GM23338 (cell line): Measurements from ENCODE around the gene KCNAB1. TPM values are rescaled to one million over a fixed set of nuclear protein-coding genes. Genes with fewer than 3 reads are reported as not detected.

ENCODE experiments used
- ATAC-seq: fragments of 200-7000 bp; cut with Tn5 transposase; 3 replicates; pipeline ENCODE4 v1.9.1; 2020
- DNase-seq: peaks from one replicate; pipeline ENCODE4 v3.0.0-alpha.2; 2015; ENCODE audit warnings: low spot score
- H2AFZ ChIP-seq: fragments of 200-600 bp; sonication (generic); 2 replicates; pipeline ENCODE4 v1.8.0; 2016; ENCODE audit warnings: antibody characterized with exemption, mild to moderate bottlenecking, moderate library complexity
- H3F3A ChIP-seq: fragments of 200-600 bp; sonication (generic); replicated peaks from 2 replicates; pipeline ENCODE4 v1.8.0; 2017; ENCODE audit warnings: antibody characterized with exemption, mixed run types, low read depth
- H3K27ac ChIP-seq: fragments of 200-600 bp; sonication (generic); 2 replicates; pipeline ENCODE4 v1.6.1; 2016; ENCODE audit warnings: low read depth
- H3K27me3 ChIP-seq: fragments of 200-600 bp; sonication (generic); 2 replicates; pipeline ENCODE4 v1.8.0; 2016; ENCODE audit warnings: mild to moderate bottlenecking, mixed run types, moderate library complexity; ENCODE audit not compliant: insufficient read depth
- H3K36me3 ChIP-seq: fragments of 200-600 bp; sonication (generic); 2 replicates; pipeline ENCODE4 v1.8.0; 2016; ENCODE audit warnings: mild to moderate bottlenecking; ENCODE audit not compliant: insufficient read depth
- H3K4me1 ChIP-seq: fragments of 200-600 bp; sonication (generic); 2 replicates; pipeline ENCODE4 v1.8.0; 2016; ENCODE audit warnings: mild to moderate bottlenecking, moderate library complexity; ENCODE audit not compliant: insufficient read depth
- H3K4me2 ChIP-seq: fragments of 200-600 bp; sonication (generic); 2 replicates; pipeline ENCODE4 v1.7.1; 2017; ENCODE audit warnings: mixed run types
- H3K4me3 ChIP-seq: fragments of 200-600 bp; sonication (generic); 2 replicates; pipeline ENCODE4 v1.6.1; 2016; ENCODE audit warnings: mixed run types
- H3K79me2 ChIP-seq: fragments of 200-600 bp; sonication (generic); replicated peaks from 2 replicates; pipeline ENCODE4 v1.8.0; 2017; ENCODE audit warnings: mild to moderate bottlenecking; ENCODE audit not compliant: insufficient read depth
- H3K9me2 ChIP-seq: fragments of 200-600 bp; sonication (generic); 2 replicates; pipeline ENCODE4 v1.8.0; 2017; ENCODE audit not compliant: insufficient read depth
- H4K20me1 ChIP-seq: fragments of 200-600 bp; sonication (generic); replicated peaks from 2 replicates; pipeline ENCODE4 v1.8.0; 2017; ENCODE audit warnings: mild to moderate bottlenecking; ENCODE audit not compliant: insufficient read depth
- H3K27ac Mint-ChIP-seq: 2 replicates; pipeline ENCODE4 v1.8.0; 2020; ENCODE audit warnings: inconsistent platforms, mild to moderate bottlenecking, moderate library complexity, mixed read lengths
- H3K27me3 Mint-ChIP-seq: 3 replicates; pipeline ENCODE4 v1.8.0; 2022; ENCODE audit warnings: low read depth, mild to moderate bottlenecking, moderate library complexity, mixed read lengths, inconsistent platforms; ENCODE audit not compliant: insufficient read depth, poor library complexity
- H3K36me3 Mint-ChIP-seq: 3 replicates; pipeline ENCODE4 v1.8.0; 2021; ENCODE audit warnings: low read depth, mild to moderate bottlenecking, inconsistent platforms, moderate library complexity, mixed read lengths
- H3K4me1 Mint-ChIP-seq: 3 replicates; pipeline ENCODE4 v1.8.0; 2020; ENCODE audit warnings: mild to moderate bottlenecking, inconsistent platforms, mixed read lengths
- H3K4me3 Mint-ChIP-seq: 3 replicates; pipeline ENCODE4 v1.8.0; 2021; ENCODE audit warnings: moderate library complexity, mild to moderate bottlenecking, inconsistent platforms, mixed read lengths
- H3K9me3 Mint-ChIP-seq: 3 replicates; pipeline ENCODE4 v1.8.0; 2020; ENCODE audit warnings: moderate library complexity, mild to moderate bottlenecking, inconsistent platforms, mixed read lengths
- CREB1 ChIP-seq: fragments of 250-450 bp; sonication (Bioruptor Pico); IDR thresholded peaks from 2 replicates; pipeline ENCODE4 v1.5.0; 2020; ENCODE audit warnings: low read depth, mild to moderate bottlenecking, moderate library complexity
- CTCF ChIP-seq, 2 experiments: fragments of 200-600 bp in 1 of 2; sonication (generic) in 1 of 2; conservative IDR thresholded peaks; 2 replicates each; pipeline versions ENCODE4 v1.5.1 to v1.6.1; 2016 to 2017; ENCODE audit warnings: antibody characterized with exemption in 2 of 2, low read depth in 2 of 2, mild to moderate bottlenecking in 2 of 2, moderate library complexity in 1 of 2
- ETS1 ChIP-seq: IDR thresholded peaks from 2 replicates; pipeline ENCODE4 v1.6.1; 2016; ENCODE audit warnings: antibody characterized with exemption
- EZH2 ChIP-seq: fragments of 200-600 bp; sonication (generic); IDR thresholded peaks from one replicate; pipeline ENCODE4 v1.8.0; 2017; ENCODE audit warnings: antibody characterized with exemption, mild to moderate bottlenecking, low read depth; ENCODE audit not compliant: unreplicated experiment
- JUNB ChIP-seq: IDR thresholded peaks from one replicate; pipeline ENCODE4 v1.6.1; 2016; ENCODE audit warnings: antibody characterized with exemption; ENCODE audit not compliant: unreplicated experiment
- NANOG ChIP-seq: IDR thresholded peaks from 2 replicates; pipeline ENCODE4 v1.6.1; 2016; ENCODE audit warnings: antibody characterized with exemption, borderline replicate concordance
- POLR2AphosphoS5 ChIP-seq: IDR thresholded peaks from 2 replicates; pipeline ENCODE4 v1.6.1; 2016; ENCODE audit warnings: antibody characterized with exemption, low read depth
- REST ChIP-seq: IDR thresholded peaks from one replicate; pipeline ENCODE4 v1.6.1; 2018; ENCODE audit warnings: antibody characterized with exemption; ENCODE audit not compliant: unreplicated experiment
- ZNF114 ChIP-seq: fragments of 250-450 bp; sonication (Bioruptor Pico); IDR thresholded peaks from 2 replicates; pipeline ENCODE4 v1.5.0; 2020; ENCODE audit warnings: mild to moderate bottlenecking, moderate library complexity
- ZNF331 ChIP-seq: fragments of 250-450 bp; sonication (Bioruptor Pico); IDR thresholded peaks from 2 replicates; pipeline ENCODE4 v1.5.0; 2020; ENCODE audit warnings: low read depth, mild to moderate bottlenecking, moderate library complexity
- polyA plus RNA-seq: library from polyadenylated mRNA; unstranded; fragments of >200 nt; fragmentation: Nextera tagmentation; extraction: Ambion mirVana; gene quantifications from 2 replicates; pipeline ENCODE4 v1.2.1, GENCODE V29; 2016
- total RNA-seq: library from RNA; depleted of rRNA; stranded (reverse); fragments of >200 nt; shearing (Covaris generic); gene quantifications from 2 replicates; pipeline ENCODE4 v1.2.3, GENCODE V29; 2014

KCNAB1 gene
- total and polyA plus RNA-seq, 2 experiments from 2014 or later: 0.69 to 2.6 TPM

GRCh38 chr3:156416846-156417558 is 296.6 kb downstream of the KCNAB1 start:
- H3K36me3 Mint-ChIP-seq: no peaks in the 10 kb centered on the region
- DNase-seq (no peak), ATAC-seq (no peak)
- H3K27ac Mint-ChIP-seq: no peak overlapping the region
- peaks cover 6% of the 10 kb centered on the region for H3K27me3 Mint-ChIP-seq
- peaks cover 6% of the 10 kb centered on the region; the same call in 2 of the 3 replicates for H3K4me1 Mint-ChIP-seq
- Histone ChIP-seq H4K20me1 (no peaks in the 10 kb centered on the region), H3K9me2 (0 out of 2 replicates have a peak, but pooled peaks cover 3% of the 10 kb centered on the region), H3F3A (no peaks in the 10 kb centered on the region), H3K4me1 (no peaks in the 10 kb centered on the region), H2AFZ (peak overlapping the region; percentile 82; the same call in 1 of the 2 replicates), H3K36me3 (no peaks in the 10 kb centered on the region), H3K27me3 (no peaks in the 10 kb centered on the region), H3K4me3 (no peak overlapping the region), H3K4me2 (no peak overlapping the region), H3K79me2 (no peaks in the 10 kb centered on the region), H3K27ac (no peak overlapping the region)
- H3K9me3 Mint-ChIP-seq: no peaks in the 10 kb centered on the region
- no peak for TF ChIP-seq EZH2
- TF ChIP-seq NANOG: no peak
- no peak for TF ChIP-seq CTCF (conservative IDR thresholded peaks at IDR 0.05; ENCODE audit: low read depth in 2 of 2)
- TF ChIP-seq ZNF114 (CRISPR knock-in tag): no peak
- TF ChIP-seq POLR2AphosphoS5: no peak
- no peak for TF ChIP-seq JUNB
- H3K4me3 Mint-ChIP-seq: no peak overlapping the region

GRCh38 chr3:156417559-156418132 is 297.3 kb downstream of the KCNAB1 start:
- Histone ChIP-seq H3K9me2 (peaks cover 3% of the 10 kb centered on the region; the same call in 1 of the 2 replicates), H3K4me2 (no peak overlapping the region), H3K4me1 (no peaks in the 10 kb centered on the region), H3K27me3 (no peaks in the 10 kb centered on the region), H3K79me2 (no peaks in the 10 kb centered on the region), H2AFZ (peak overlapping the region; percentile 82; the same call in 1 of the 2 replicates), H3K36me3 (no peaks in the 10 kb centered on the region), H3K4me3 (no peak overlapping the region), H3F3A (no peaks in the 10 kb centered on the region), H3K27ac (no peak overlapping the region), H4K20me1 (no peaks in the 10 kb centered on the region)
- no peaks in the 10 kb centered on the region for H3K36me3 Mint-ChIP-seq
- no peak for DNase-seq
- H3K9me3 Mint-ChIP-seq: no peaks in the 10 kb centered on the region
- peaks cover 6% of the 10 kb centered on the region for H3K27me3 Mint-ChIP-seq
- H3K4me1 Mint-ChIP-seq: peaks cover 3% of the 10 kb centered on the region; the same call in 2 of the 3 replicates
- H3K27ac Mint-ChIP-seq: no peak overlapping the region
- ATAC-seq: no peak
- H3K4me3 Mint-ChIP-seq: no peak overlapping the region
- TF ChIP-seq CREB1 (CRISPR knock-in tag): no peak
- no peak for TF ChIP-seq POLR2AphosphoS5
- no peak for TF ChIP-seq ZNF331 (CRISPR knock-in tag)
- no peak for TF ChIP-seq ZNF114 (CRISPR knock-in tag)
- no peak for TF ChIP-seq REST
- no peak for TF ChIP-seq ETS1
